ENCODE results near the gene THRB.

DNA sequence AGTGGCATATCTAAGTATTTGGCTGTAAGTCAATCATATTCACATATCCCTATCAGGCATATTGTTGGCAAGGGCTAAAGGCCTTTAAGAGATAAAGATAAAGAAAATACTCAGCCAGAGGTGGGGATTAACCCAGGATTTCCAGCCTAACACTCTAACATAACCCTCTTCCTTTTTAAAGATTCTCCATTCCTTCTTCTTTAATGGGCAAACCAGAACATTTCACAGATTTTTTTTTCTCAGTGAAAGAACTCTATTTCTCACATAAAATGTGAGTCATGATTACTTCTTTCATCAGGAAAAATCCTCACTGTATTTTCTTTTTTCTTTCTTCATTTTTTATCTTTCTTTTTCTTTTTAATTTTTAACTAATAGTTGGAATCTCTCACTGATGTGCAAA is 349.2 kb downstream of the THRB start:
- TF ChIP-seq POLR2A (IDR thresholded peaks at IDR 0.05): no peak
- TF ChIP-seq, protein P1, sequence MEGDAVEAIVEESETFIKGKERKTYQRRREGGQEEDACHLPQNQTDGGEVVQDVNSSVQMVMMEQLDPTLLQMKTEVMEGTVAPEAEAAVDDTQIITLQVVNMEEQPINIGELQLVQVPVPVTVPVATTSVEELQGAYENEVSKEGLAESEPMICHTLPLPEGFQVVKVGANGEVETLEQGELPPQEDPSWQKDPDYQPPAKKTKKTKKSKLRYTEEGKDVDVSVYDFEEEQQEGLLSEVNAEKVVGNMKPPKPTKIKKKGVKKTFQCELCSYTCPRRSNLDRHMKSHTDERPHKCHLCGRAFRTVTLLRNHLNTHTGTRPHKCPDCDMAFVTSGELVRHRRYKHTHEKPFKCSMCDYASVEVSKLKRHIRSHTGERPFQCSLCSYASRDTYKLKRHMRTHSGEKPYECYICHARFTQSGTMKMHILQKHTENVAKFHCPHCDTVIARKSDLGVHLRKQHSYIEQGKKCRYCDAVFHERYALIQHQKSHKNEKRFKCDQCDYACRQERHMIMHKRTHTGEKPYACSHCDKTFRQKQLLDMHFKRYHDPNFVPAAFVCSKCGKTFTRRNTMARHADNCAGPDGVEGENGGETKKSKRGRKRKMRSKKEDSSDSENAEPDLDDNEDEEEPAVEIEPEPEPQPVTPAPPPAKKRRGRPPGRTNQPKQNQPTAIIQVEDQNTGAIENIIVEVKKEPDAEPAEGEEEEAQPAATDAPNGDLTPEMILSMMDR (IDR thresholded peaks at IDR 0.05): no peak
